Activated T-helper 1 cell treated with Interleukin-2 at 50 U/mL for 16 hours (primary cell): Measurements from ENCODE around the gene NKG7.

Source experiments
- DNase-seq: peaks from one replicate; pipeline ENCODE4 v3.0.0-alpha.2; 2020; ENCODE audit warnings: low read depth

Gene NKG7

GRCh38 chr19:51361239-51361638 is 11.2 kb downstream of the NKG7 start:
- DNase-seq, result no peak

- no peak for DNase-seq
Observed at GRCh38 chr19:51359294-51359693, 13.2 kb downstream of the NKG7 start.

DNA sequence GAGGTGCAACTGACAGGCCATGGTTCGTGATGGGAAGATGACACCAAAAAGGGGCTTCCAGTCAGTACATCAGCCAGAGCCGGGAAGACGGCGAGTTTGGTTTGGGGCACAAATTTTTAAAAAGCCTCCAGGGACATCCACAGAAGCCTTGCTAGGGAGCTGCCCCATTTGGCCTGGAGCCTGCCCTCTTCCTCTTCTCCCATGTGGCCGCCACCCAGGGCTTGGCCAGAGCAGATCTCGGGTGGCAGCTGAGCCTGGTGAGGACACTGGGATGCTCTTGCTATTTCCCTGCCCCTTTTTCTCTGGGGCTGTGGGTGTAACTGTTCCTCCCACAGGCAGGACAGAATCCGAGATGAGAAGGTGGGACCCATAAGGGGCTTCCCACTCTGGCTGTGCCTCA is 14.5 kb downstream of the NKG7 start:
- no peak for DNase-seq

DNA sequence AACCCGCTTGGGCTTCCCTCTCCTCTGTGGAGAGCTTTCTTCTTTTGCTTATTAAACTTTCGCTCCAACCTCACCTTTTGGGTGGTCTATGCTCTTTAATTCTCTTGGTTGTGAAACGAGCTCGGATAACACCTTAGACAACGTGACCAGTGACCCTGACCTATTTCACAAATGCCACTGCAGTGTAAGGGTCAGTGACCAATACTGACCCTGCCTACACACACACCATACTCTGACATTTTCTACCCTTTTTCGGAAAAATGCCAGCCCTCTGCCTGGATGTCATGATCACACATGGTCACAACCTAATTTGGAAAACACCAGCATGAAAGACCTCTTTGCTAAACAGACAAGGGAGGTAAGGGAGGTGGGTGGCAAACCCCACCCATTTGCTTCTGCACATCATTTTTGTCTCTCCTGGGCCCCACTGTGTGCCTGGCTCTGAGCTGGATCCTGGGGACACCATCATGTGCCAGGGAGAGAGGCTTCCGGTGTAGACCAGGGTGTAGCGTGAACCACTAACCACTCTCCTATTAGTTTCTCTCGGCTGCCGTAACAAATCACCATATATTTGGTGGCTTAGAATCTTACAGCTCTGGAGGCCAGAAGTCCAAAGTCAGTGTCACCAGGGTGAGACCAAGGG is 16.2 kb downstream of the NKG7 start:
- DNase-seq, result no peak

- DNase-seq, result no peak
Observed at GRCh38 chr19:51354742-51355148, 17.7 kb downstream of the NKG7 start.

GRCh38 chr19:51354103-51354741 is 18.2 kb downstream of the NKG7 start:
- DNase-seq, result no peak

GRCh38 chr19:51352783-51353360 is 19.6 kb downstream of the NKG7 start:
- DNase-seq, result no peak

DNA sequence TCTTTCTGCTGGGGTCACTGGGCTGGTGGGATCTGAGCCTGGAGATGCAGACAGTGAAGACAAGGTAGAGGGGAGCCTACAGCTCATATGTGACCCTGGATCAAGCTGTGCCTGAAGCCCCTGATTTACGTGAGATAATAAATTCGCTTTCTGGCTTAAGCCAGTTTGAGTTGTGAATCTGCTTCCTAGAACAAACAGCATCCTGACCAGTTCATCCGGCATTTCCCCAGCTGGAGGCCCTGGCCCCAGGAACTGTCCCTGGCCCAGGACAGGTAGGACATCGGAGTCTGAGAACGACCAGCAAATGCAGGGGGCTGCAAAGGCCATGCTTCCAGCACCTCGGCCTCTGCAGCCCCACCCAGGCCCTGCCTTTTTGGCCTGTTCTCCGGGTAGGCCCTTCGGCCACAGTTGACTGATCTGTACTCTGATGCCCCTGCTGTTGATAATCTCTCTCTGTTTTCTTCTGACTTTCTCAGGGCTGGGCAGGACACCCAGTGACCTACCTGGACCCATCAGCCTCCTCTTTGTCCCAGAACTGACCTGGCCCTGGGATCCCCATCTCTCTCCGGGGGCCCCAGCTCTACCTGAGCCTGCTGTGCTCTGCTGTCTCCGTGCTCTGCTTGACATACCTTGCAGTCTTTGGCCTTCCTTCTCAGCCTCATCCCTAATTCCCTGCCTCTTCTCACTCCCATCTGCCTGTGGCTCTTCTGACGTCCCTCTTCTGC is 21.0 kb downstream of the NKG7 start:
- DNase-seq, result no peak

DNA sequence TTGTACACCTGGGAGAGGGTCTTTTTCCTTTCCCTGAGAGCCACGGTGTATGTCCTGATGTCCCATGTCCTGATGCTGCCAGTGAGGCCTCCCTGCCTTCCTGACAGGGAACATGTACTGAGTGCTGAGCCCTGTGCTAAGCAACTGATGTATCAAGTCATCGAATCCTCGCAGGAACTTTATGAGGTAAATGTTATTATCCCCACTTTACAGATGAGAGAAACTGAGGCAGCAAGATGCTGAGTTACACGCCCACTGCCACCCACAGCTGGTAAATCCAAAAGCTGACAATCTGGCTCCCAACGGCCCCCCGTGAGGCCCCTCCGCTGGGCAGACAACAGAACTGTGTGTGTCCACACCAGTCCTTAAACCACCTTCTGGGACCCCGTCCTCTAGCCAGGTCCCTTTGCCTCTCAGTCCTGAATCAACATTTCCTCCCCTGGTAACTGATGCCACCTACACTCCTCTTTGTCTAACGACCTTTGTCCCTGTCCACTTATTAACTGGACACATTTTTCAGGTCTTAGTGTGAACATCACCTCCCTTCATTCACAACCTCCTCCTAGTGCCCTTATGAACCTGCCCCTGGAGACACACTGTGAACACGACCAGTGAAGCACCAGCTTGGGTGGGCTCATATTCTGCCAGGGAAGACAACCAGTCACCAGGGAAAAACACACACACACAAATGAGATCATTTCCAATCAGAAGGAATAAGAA is 25.1 kb downstream of the NKG7 start:
- no peak for DNase-seq

DNA sequence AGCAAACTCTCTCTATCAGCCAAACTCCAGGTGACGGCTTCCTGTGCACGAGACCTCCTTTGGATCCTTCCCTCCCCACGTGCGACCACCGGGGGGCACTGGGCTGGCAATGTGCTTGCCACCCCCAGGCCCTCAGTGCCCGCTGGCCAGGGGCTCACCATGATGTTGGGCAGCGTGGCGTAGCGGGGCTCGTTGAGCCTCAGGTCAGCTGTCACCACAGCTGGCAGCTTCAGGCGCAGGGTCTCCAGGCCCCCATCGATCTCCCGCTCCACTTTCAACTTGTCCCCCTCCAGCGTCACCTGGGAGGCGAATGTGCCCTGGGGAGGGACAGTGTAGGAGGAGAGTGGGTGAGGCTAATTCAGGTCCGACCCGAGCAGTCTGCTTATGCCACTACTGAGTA is 25.7 kb downstream of the NKG7 start:
- DNase-seq, result no peak

DNA sequence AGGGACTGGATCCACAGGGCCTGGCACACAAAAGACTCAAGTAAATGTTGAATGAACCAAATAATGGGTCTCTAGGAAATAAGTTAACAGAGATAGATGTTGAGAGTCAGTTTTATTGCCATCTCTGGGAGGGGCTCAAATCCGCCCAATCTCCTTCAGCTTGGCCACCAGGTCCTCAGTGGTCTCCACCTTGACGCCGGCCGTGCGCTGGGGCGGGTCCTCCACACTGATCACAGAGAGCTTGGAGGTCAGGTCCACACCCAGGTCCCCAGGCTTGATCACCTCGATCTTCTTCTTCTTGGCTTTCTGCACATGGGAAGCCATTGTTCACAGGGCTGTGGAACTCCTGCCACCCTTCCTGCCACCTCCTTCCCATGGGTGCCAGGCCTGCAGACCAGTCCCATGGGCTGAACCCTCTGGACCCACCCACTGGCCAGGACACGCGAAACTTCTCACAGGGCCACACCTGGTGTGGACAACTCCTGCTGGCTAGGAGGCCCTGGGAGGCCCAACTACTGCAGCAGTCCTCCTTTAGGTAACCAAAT is 27.3 kb downstream of the NKG7 start:
- no peak for DNase-seq

DNA sequence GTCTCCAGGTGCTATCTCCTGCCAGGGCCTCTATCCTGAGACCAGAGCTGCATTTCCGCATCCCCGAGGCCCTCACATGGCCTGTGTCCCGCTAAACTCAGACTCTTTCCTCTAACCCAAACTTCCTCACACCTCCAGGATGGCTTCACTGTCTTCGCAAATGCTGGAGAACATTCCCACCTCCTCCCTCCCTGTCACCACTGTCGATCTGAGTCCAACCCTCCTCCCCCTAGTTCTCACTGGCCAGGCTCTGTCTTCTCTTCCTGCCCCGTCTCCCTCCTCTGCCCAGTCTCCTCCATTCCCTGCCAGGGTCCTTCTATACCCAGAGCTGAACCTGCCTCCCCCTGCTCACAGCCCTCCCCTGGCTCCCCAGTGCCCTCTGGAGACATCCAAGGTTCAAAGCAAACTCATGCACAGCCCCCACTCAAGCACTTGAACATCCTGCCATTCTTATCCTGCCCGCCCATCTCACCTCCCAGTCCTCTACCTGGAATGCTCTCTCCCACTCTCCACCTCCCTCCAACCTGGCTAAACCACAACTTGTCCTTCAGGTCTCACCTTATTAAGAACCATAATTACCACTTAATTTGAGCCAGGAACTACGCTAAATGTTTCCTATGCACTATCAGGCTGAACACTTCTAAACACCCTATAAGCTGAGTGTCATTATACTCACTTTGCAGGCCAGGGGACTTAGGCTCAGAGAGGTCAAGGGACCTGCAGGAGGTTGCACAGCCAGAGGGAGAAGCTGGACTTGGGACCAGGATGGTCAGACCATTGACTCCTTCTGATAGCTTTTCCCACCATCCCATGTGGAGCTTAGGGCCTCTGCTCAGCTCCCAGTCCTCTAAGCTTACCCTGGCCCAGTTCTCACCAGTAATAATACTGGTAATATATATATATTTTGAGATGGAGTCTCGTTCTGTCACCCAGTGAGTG is 29.6 kb downstream of the NKG7 start:
- no peak for DNase-seq

DNA sequence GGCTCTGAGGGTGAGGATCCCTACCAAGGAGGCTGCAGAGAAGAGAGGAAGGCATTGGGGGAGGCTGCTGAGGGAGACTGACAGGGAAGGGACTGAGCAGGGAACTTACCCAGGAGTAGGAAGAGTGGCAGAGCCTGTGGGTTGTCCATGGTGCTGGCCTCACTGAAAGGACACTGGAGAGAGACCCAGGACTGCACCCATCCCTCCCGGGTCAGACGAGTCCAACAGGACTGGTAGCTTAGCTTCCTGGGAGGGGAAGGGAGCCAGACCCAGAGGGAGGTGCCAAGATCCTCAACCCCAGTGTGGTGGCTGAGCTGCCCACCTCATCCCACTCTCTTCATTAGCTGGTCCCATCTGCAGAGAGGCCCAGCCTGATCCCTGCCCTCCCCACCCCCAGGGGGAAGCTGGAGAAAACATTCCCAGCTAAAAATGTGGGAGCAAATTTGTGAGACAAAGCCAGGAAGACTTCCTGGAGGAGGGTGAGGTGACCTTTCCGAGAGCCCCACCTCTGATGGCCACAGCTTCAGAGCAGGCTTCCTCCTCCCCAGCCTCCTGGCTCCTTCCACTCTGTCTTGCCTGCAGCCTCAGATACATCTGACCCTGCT is 30.4 kb downstream of the NKG7 start, which contains the start of gene VSIG10L:
TSS of gene VSIG10L (minus strand) at position 164 of the 605 bp plus-strand sequence. CDS start at position 149, 15 bp downstream.
- DNase-seq, result no peak

DNA sequence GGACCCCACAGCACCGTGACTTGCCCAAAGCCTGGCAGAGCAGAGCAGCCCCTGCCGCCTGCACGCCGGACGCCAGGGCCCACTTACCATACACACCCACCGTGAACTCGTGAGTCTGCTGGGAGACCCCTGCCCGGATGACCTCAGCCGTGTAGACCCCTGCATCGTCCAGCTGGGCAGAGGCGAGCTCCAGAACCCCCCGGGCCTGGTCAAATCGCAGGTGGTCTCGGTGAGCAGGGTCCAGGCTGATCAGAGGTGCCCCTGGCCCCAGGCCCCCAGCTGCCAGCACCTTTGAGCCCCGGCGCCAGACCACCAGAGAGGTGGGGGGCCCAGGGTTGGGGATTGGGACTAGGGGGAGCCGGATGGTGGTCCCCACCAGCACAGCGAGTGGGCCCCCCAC is 31.4 kb downstream of the NKG7 start:
- DNase-seq, result no peak

DNA sequence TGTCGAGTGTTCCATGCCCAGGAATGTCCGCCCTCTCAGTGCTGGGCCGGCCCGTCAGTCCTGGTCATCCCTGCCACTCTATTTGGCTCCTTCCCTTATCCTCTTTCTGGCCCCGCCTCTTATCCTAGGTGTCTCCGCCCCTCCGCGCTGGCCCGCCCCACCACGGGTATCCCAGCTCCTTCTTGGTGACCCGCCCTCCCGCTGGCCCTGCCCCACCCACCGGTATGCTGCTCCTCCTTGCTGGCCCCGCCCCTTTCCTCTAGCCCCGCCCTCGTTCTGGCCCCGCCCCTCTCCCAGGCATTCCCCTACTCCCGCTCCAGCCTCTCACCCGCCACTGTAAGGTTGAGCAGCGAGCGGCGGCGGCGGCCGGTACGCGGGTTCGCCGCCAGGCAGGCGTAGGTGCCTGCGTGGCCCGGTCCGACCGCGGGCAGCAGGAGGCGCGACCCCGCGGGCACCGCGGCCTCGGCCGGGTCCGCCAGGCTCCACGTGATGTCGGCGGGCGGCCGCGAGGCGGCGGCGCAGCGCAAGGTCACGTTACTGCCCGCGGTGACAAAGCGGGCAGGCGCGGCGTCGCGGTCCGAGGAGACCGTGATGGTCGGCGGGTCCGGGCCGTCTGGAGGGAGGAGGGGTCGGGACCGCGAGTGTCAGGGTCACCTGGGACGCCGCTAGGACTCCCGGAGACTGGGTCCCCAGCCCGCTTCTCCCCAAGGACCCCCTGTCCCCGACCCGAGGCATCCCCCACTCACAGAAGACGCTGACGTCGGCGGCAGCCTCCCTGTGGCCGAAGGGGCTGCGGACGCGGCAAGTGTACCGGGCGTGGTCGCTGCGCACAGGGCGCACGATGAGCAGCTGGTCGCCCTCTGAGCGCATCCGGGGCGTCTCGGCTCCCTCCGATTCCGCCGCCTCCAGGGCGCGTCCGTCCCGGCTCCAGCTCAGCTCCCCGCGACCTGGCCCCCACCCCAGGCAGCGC is 32.5 kb downstream of the NKG7 start:
- DNase-seq, result peak; percentile 72

DNA sequence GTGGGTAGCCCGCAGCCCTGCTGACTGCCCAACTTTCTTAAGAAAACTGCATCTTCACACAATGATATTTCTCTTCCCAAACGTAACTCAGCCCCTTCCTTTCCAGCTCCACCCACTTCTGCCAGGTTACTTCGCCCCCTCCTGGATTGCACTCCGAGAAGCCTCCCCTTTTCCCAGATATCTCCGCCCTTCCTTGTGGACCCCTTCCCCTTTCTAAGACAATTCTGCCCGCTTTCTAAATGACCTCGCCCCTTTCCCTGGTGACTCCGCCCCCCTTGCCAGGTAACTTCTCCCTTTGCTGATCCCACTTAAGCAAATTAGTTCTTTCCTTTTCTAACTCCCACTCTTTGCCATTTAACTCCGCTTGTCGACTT is 33.2 kb downstream of the NKG7 start:
- DNase-seq, result no peak

DNA sequence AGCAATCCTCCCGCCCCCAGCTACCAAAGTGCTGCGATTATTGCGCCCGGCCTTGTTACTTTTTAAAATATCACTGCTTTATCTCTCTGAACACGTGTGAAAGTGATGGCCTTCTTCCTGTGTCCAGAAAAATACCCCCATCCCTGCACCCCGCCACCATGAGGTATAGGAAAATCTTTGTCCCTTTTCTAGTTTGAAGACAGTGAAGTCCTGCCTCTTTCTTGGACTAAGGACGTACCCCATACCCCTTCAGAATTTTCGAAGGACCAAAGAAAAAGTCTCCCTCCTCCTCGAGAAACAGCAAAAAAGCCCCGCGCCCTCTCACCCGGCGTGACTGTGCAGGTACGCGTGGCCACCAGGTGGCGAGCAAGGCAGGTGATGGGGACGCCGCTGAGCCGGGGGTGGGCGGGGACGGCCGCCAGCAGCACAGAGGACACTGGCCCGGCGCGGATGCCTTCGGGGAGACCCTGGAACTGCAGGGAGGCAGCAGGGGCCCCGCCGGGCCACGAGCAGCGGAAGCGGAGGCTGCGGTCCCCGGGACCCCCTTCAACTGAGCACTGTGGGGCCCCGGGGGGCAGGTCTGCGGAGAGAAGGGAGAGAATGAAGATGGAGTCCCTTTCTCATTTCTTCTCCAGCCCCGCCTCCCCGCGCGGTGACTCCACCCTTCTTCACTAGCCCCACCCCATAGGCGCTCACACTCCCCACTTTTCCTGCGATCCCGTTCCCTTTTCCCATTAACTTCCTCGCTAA is 33.7 kb downstream of the NKG7 start:
- peak; percentile 67 for DNase-seq

DNA sequence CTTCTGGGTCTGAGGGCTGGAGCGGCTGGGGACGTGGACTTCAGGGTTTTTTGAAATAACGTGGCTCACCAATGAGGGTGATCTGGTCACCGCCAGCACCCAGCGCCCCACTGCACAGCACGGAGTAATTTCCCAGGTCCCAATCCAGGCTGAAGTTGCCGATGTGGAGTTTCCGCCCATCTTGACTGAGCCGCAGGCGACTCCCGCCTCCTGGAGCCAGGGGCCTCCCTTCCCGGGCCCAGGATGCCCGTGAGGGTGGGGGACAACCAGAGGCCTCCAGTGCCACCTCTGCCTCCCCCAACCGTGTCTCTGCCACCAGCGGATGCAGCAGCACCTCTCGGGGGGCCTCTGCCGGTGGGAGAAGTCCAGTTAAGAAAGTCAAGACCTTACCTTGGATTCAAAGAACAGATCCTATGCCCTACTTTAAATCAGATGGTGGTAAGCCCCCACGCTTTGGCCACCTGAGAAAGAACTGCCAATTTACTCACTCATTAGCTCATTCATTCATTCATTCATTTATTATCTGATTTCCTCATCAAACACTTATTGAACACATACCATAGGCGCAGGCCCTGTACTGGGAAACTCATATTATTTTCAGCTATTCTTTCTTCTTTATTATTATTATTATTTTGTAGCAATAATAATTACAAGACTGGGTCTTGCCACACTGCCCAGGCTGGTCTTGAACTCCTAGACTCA is 34.4 kb downstream of the NKG7 start:
- DNase-seq, result no peak
